GM13976 (cell line): ENCODE data around the gene SH2B2.

Experiments used
- DNase-seq: peaks from one replicate; pipeline ENCODE4 v3.0.0; 2012; ENCODE audit warnings: low spot score
- CTCF ChIP-seq: IDR thresholded peaks from 2 replicates; pipeline ENCODE4 v1.5.1; 2012; ENCODE audit warnings: borderline replicate concordance, mild to moderate bottlenecking; ENCODE audit not compliant: insufficient read depth; ENCODE audit errors: extremely low read depth, missing control alignments, control extremely low read depth
- in situ Hi-C: fragments of 300-500 bp; cut with MboI; formaldehyde crosslinking; loops from one replicate; pipeline ENCODE4 v1.12.0; 2022; ENCODE audit warnings: low sequenced_read_pairs, mixed read lengths, inconsistent platforms; ENCODE audit not compliant: unreplicated experiment

Gene SH2B2

GRCh38 chr7:102251531-102252365 lies 34.9 kb upstream of the SH2B2 start:
- DNase-seq: no peak
- in situ Hi-C loops: no loop called here
- no peak for TF ChIP-seq CTCF

DNA sequence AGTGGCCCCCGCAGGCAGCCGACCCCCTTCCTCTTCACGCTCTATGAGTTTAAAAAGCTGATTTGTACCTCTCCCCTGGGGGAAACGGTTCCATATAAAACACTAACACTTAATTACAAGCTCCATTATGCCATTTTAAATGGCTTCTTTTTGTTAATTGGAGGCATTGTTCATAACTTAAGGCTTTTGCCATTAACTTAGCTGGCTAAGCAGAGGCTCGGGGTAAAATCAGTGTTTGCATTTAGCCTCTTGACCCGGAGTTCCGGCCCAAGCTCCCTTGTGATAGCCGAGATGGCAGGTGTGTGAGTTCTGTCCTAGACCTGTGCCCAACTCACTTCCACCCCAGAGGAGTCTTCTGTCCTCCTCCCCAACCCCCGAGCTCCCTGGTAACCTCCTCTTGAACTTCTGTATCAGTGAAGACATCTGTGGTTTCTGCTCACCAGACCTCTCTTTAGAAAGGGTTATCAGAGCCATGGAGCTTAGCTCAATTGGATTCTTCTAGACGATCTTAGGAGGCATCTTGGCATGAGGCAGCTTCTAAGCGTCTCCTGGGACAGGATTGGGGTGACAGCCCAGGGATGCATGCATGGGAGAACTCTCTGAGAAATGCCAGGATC lies 34.2 kb upstream of the SH2B2 start:
- TF ChIP-seq CTCF: no peak
- in situ Hi-C loops: no loop called here
- no peak for DNase-seq

DNA sequence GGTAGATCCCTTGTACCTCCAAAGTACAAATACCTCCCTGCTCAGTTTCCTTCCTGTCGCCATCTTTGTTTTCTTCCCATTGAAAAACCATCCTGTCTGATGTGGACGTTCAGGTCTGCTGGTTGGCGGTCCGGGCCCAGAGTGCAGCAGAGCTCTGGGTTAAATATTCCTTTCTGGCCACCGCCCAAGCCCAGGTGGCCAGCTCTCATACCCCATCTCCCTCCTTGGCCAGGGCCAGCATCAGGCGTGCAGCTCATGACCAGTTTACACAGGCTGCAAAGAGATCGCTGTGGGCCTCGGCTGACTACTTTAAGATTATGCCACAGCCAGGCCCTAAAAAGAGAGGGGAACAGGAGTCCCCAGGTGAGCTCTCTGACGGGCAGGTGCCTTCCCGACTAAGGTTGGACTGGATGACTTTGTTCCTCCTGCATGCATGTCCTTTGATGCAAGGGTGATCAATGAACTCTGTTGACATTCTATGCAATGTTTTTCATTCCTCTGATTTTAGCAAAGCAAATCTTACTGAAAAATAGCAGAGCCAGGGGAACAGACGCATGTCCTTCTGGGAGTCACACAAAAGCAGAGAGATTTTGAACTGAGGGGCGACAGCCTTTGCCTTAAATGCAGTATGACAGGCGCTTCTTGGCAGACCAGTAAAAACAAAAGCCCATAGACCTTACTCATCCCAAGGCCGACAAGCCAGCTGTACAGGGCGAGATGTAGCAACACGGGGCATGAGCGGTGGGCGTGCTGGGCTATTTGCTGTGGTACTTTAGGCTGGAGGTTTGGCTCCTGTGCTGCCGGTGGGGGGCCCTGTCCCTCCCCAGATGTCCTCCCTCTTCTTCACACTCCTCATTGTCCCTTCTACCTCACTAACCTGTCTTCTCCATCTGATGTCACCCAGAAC lies 33.3 kb upstream of the SH2B2 start:
- TF ChIP-seq CTCF: no peak
- no peak for DNase-seq
- in situ Hi-C loops: no loop called here

GRCh38 chr7:102253973-102254370 lies 32.7 kb upstream of the SH2B2 start:
- in situ Hi-C loops: no loop called here
- DNase-seq: no peak

GRCh38 chr7:102254521-102254920 lies 32.1 kb upstream of the SH2B2 start:
- in situ Hi-C loops: no loop called here
- DNase-seq: no peak
- TF ChIP-seq CTCF: no peak

More at GRCh38 chr7:102253973-102254370, 32.7 kb upstream of the SH2B2 start:
- TF ChIP-seq CTCF: no peak

- DNase-seq: no peak
- in situ Hi-C loops: no loop called here
- TF ChIP-seq CTCF: no peak
Observed at GRCh38 chr7:102255501-102255900, 31.2 kb upstream of the SH2B2 start.
